ENCODE results near the gene VAV1.

The VAV1 gene

DNA sequence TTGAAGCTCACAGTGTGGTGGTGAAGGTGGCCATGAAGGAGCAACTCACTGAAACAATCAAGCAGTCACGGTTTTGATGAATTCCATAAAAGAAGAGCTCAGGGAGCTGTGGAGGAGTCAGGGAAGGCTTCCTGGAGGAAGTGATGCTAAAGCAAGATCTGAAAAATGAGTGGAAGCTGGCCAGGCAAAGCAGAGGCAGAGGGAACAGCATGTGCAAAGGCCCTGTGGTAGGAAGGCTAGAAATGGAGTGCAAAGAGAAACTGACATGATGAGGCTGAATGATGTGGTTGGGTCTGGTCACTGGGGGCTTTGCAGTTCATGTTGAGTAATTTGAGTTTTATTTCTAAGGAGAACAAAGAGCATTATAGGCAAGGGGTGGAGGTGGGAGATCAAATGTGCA, 121.8 kb downstream of the VAV1 start:
- no peak for DNase-seq (ENCODE audit: low read depth in 2 of 2)

- DNase-seq (ENCODE audit: low read depth in 2 of 2) = no peak
Observed at GRCh38 chr19:6903446-6903845, 130.9 kb downstream of the VAV1 start.

- no peak for DNase-seq (ENCODE audit: low read depth in 2 of 2)
Observed at GRCh38 chr19:6906559-6907060, 134.1 kb downstream of the VAV1 start.
